Panc1 (cell line): ENCODE results near the gene FHIT.
"Not testable (repeated sequence)": the region's sequence is repeated elsewhere in the genome, so short reads cannot be mapped to it uniquely, and the experiment has no call there.

Experiments
- SIN3A ChIP-seq: IDR thresholded peaks from 2 replicates; pipeline ENCODE4 v1.6.1; 2012; ENCODE audit warnings: low read depth, mild to moderate bottlenecking, low read length, moderate library complexity, borderline replicate concordance; ENCODE audit not compliant: insufficient read depth
- TF ChIP-seq, protein P1 (sequence below): fragments of 450-650 bp; IDR thresholded peaks from 2 replicates; pipeline ENCODE4 v1.5.1; 2017; ENCODE audit warnings: mild to moderate bottlenecking

DNA sequence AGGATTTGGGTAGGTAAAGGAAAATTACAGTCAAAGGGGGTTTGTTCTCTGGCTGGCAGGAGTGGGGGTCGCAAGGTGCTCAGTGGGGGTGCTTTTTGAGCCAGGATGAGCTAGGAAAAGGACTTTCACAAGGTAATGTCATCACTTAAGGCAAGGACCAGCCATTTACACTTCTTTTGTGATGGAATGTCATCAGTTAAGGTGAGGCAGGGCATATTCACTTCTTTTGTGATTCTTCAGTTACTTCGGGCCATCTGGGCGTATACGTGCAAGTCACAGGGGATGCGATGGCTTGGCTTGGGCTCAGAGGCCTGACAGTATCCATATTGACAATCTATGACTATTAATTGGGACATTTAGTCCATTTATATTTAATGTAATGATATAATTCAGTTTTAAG, 578.9 kb downstream of the FHIT start:
- TF ChIP-seq, protein P1, sequence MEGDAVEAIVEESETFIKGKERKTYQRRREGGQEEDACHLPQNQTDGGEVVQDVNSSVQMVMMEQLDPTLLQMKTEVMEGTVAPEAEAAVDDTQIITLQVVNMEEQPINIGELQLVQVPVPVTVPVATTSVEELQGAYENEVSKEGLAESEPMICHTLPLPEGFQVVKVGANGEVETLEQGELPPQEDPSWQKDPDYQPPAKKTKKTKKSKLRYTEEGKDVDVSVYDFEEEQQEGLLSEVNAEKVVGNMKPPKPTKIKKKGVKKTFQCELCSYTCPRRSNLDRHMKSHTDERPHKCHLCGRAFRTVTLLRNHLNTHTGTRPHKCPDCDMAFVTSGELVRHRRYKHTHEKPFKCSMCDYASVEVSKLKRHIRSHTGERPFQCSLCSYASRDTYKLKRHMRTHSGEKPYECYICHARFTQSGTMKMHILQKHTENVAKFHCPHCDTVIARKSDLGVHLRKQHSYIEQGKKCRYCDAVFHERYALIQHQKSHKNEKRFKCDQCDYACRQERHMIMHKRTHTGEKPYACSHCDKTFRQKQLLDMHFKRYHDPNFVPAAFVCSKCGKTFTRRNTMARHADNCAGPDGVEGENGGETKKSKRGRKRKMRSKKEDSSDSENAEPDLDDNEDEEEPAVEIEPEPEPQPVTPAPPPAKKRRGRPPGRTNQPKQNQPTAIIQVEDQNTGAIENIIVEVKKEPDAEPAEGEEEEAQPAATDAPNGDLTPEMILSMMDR: not testable (repeated sequence)
- not testable (repeated sequence) for TF ChIP-seq SIN3A
